GM23338 (cell line): ENCODE data around the gene ZFX. TPM values are rescaled to one million over a fixed set of nuclear protein-coding genes. Genes with fewer than 3 reads are reported as not detected.

Experiments used
- ATAC-seq: fragments of 200-7000 bp; cut with Tn5 transposase; 3 replicates; pipeline ENCODE4 v1.9.1; 2020
- DNase-seq: peaks from one replicate; pipeline ENCODE4 v3.0.0-alpha.2; 2015; ENCODE audit warnings: low spot score
- H2AFZ ChIP-seq: fragments of 200-600 bp; sonication (generic); 2 replicates; pipeline ENCODE4 v1.8.0; 2016; ENCODE audit warnings: antibody characterized with exemption, mild to moderate bottlenecking, moderate library complexity
- H3F3A ChIP-seq: fragments of 200-600 bp; sonication (generic); replicated peaks from 2 replicates; pipeline ENCODE4 v1.8.0; 2017; ENCODE audit warnings: antibody characterized with exemption, mixed run types, low read depth
- H3K27ac ChIP-seq: fragments of 200-600 bp; sonication (generic); 2 replicates; pipeline ENCODE4 v1.6.1; 2016; ENCODE audit warnings: low read depth
- H3K27me3 ChIP-seq: fragments of 200-600 bp; sonication (generic); 2 replicates; pipeline ENCODE4 v1.8.0; 2016; ENCODE audit warnings: mild to moderate bottlenecking, mixed run types, moderate library complexity; ENCODE audit not compliant: insufficient read depth
- H3K36me3 ChIP-seq: fragments of 200-600 bp; sonication (generic); 2 replicates; pipeline ENCODE4 v1.8.0; 2016; ENCODE audit warnings: mild to moderate bottlenecking; ENCODE audit not compliant: insufficient read depth
- H3K4me1 ChIP-seq: fragments of 200-600 bp; sonication (generic); 2 replicates; pipeline ENCODE4 v1.8.0; 2016; ENCODE audit warnings: mild to moderate bottlenecking, moderate library complexity; ENCODE audit not compliant: insufficient read depth
- H3K4me2 ChIP-seq: fragments of 200-600 bp; sonication (generic); 2 replicates; pipeline ENCODE4 v1.7.1; 2017; ENCODE audit warnings: mixed run types
- H3K4me3 ChIP-seq: fragments of 200-600 bp; sonication (generic); 2 replicates; pipeline ENCODE4 v1.6.1; 2016; ENCODE audit warnings: mixed run types
- H3K79me2 ChIP-seq: fragments of 200-600 bp; sonication (generic); replicated peaks from 2 replicates; pipeline ENCODE4 v1.8.0; 2017; ENCODE audit warnings: mild to moderate bottlenecking; ENCODE audit not compliant: insufficient read depth
- H3K9me2 ChIP-seq: fragments of 200-600 bp; sonication (generic); 2 replicates; pipeline ENCODE4 v1.8.0; 2017; ENCODE audit not compliant: insufficient read depth
- H4K20me1 ChIP-seq: fragments of 200-600 bp; sonication (generic); replicated peaks from 2 replicates; pipeline ENCODE4 v1.8.0; 2017; ENCODE audit warnings: mild to moderate bottlenecking; ENCODE audit not compliant: insufficient read depth
- H3K27ac Mint-ChIP-seq: 2 replicates; pipeline ENCODE4 v1.8.0; 2020; ENCODE audit warnings: inconsistent platforms, mild to moderate bottlenecking, moderate library complexity, mixed read lengths
- H3K27me3 Mint-ChIP-seq: 3 replicates; pipeline ENCODE4 v1.8.0; 2022; ENCODE audit warnings: low read depth, mild to moderate bottlenecking, moderate library complexity, mixed read lengths, inconsistent platforms; ENCODE audit not compliant: insufficient read depth, poor library complexity
- H3K36me3 Mint-ChIP-seq: 3 replicates; pipeline ENCODE4 v1.8.0; 2021; ENCODE audit warnings: low read depth, mild to moderate bottlenecking, inconsistent platforms, moderate library complexity, mixed read lengths
- H3K4me1 Mint-ChIP-seq: 3 replicates; pipeline ENCODE4 v1.8.0; 2020; ENCODE audit warnings: mild to moderate bottlenecking, inconsistent platforms, mixed read lengths
- H3K4me3 Mint-ChIP-seq: 3 replicates; pipeline ENCODE4 v1.8.0; 2021; ENCODE audit warnings: moderate library complexity, mild to moderate bottlenecking, inconsistent platforms, mixed read lengths
- H3K9me3 Mint-ChIP-seq: 3 replicates; pipeline ENCODE4 v1.8.0; 2020; ENCODE audit warnings: moderate library complexity, mild to moderate bottlenecking, inconsistent platforms, mixed read lengths
- CREB1 ChIP-seq: fragments of 250-450 bp; sonication (Bioruptor Pico); IDR thresholded peaks from 2 replicates; pipeline ENCODE4 v1.5.0; 2020; ENCODE audit warnings: low read depth, mild to moderate bottlenecking, moderate library complexity
- CTCF ChIP-seq, 2 experiments: fragments of 200-600 bp in 1 of 2; sonication (generic) in 1 of 2; conservative IDR thresholded peaks; 2 replicates each; pipeline versions ENCODE4 v1.5.1 to v1.6.1; 2016 to 2017; ENCODE audit warnings: antibody characterized with exemption in 2 of 2, low read depth in 2 of 2, mild to moderate bottlenecking in 2 of 2, moderate library complexity in 1 of 2
- EZH2 ChIP-seq: fragments of 200-600 bp; sonication (generic); IDR thresholded peaks from one replicate; pipeline ENCODE4 v1.8.0; 2017; ENCODE audit warnings: antibody characterized with exemption, mild to moderate bottlenecking, low read depth; ENCODE audit not compliant: unreplicated experiment
- EZH2phosphoT487 ChIP-seq: fragments of 200-600 bp; sonication (generic); IDR thresholded peaks from one replicate; pipeline ENCODE4 v1.8.1; 2018; ENCODE audit warnings: antibody characterized with exemption; ENCODE audit not compliant: unreplicated experiment
- JUNB ChIP-seq: IDR thresholded peaks from one replicate; pipeline ENCODE4 v1.6.1; 2016; ENCODE audit warnings: antibody characterized with exemption; ENCODE audit not compliant: unreplicated experiment
- NANOG ChIP-seq: IDR thresholded peaks from 2 replicates; pipeline ENCODE4 v1.6.1; 2016; ENCODE audit warnings: antibody characterized with exemption, borderline replicate concordance
- POLR2AphosphoS5 ChIP-seq: IDR thresholded peaks from 2 replicates; pipeline ENCODE4 v1.6.1; 2016; ENCODE audit warnings: antibody characterized with exemption, low read depth
- STAT1 ChIP-seq: IDR thresholded peaks from one replicate; pipeline ENCODE4 v1.6.1; 2016; ENCODE audit warnings: antibody characterized with exemption; ENCODE audit not compliant: unreplicated experiment
- ZNF114 ChIP-seq: fragments of 250-450 bp; sonication (Bioruptor Pico); IDR thresholded peaks from 2 replicates; pipeline ENCODE4 v1.5.0; 2020; ENCODE audit warnings: mild to moderate bottlenecking, moderate library complexity
- ZNF331 ChIP-seq: fragments of 250-450 bp; sonication (Bioruptor Pico); IDR thresholded peaks from 2 replicates; pipeline ENCODE4 v1.5.0; 2020; ENCODE audit warnings: low read depth, mild to moderate bottlenecking, moderate library complexity
- ZNF462 ChIP-seq: fragments of 250-450 bp; sonication (Bioruptor Pico); IDR thresholded peaks from 2 replicates; pipeline ENCODE4 v1.5.0; 2020; ENCODE audit warnings: mild to moderate bottlenecking, moderate library complexity
- polyA plus RNA-seq: library from polyadenylated mRNA; unstranded; fragments of >200 nt; fragmentation: Nextera tagmentation; extraction: Ambion mirVana; gene quantifications from 2 replicates; pipeline ENCODE4 v1.2.1, GENCODE V29; 2016
- total RNA-seq: library from RNA; depleted of rRNA; stranded (reverse); fragments of >200 nt; shearing (Covaris generic); gene quantifications from 2 replicates; pipeline ENCODE4 v1.2.3, GENCODE V29; 2014
- TF ChIP-seq, protein P1 (sequence below): IDR thresholded peaks from one replicate; pipeline ENCODE4 v1.6.1; 2018; ENCODE audit warnings: antibody characterized with exemption; ENCODE audit not compliant: unreplicated experiment
- TF ChIP-seq, protein P2 (sequence below): IDR thresholded peaks from 2 replicates; pipeline ENCODE4 v1.6.1; 2016; ENCODE audit warnings: antibody characterized with exemption

Gene ZFX
- total and polyA plus RNA-seq, 2 experiments from 2014 or later: 11.0 to 15.4 TPM

- Histone ChIP-seq H3K9me2 (no peaks in the 10 kb centered on the region), H4K20me1 (no peaks in the 10 kb centered on the region), H3K4me3 (no peak overlapping the region), H3K79me2 (peaks cover 9% of the 10 kb centered on the region), H3K27ac (no peak overlapping the region), H3K4me2 (0 out of 2 replicates have a peak overlapping the region, but pooled peaks have one; percentile 11), H3K27me3 (no peaks in the 10 kb centered on the region), H2AFZ (no peak overlapping the region), H3K36me3 (no peaks in the 10 kb centered on the region), H3F3A (peaks cover 6% of the 10 kb centered on the region; the same call in 1 of the 2 replicates), H3K4me1 (peaks cover 27% of the 10 kb centered on the region)
- ATAC-seq (no peak), DNase-seq (no peak)
- TF ChIP-seq EZH2phosphoT487 (no peak), ZNF114 (CRISPR knock-in tag) (no peak), CTCF (conservative IDR thresholded peaks at IDR 0.05; ENCODE audit: low read depth in 2 of 2) (no peak), STAT1 (no peak), JUNB (no peak), ZNF462 (CRISPR knock-in tag) (no peak), NANOG (no peak), CREB1 (CRISPR knock-in tag) (no peak), POLR2AphosphoS5 (no peak), ZNF331 (CRISPR knock-in tag) (no peak), EZH2 (no peak)
- TF ChIP-seq, protein P1, sequence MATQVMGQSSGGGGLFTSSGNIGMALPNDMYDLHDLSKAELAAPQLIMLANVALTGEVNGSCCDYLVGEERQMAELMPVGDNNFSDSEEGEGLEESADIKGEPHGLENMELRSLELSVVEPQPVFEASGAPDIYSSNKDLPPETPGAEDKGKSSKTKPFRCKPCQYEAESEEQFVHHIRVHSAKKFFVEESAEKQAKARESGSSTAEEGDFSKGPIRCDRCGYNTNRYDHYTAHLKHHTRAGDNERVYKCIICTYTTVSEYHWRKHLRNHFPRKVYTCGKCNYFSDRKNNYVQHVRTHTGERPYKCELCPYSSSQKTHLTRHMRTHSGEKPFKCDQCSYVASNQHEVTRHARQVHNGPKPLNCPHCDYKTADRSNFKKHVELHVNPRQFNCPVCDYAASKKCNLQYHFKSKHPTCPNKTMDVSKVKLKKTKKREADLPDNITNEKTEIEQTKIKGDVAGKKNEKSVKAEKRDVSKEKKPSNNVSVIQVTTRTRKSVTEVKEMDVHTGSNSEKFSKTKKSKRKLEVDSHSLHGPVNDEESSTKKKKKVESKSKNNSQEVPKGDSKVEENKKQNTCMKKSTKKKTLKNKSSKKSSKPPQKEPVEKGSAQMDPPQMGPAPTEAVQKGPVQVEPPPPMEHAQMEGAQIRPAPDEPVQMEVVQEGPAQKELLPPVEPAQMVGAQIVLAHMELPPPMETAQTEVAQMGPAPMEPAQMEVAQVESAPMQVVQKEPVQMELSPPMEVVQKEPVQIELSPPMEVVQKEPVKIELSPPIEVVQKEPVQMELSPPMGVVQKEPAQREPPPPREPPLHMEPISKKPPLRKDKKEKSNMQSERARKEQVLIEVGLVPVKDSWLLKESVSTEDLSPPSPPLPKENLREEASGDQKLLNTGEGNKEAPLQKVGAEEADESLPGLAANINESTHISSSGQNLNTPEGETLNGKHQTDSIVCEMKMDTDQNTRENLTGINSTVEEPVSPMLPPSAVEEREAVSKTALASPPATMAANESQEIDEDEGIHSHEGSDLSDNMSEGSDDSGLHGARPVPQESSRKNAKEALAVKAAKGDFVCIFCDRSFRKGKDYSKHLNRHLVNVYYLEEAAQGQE: no peak
- TF ChIP-seq, protein P2, sequence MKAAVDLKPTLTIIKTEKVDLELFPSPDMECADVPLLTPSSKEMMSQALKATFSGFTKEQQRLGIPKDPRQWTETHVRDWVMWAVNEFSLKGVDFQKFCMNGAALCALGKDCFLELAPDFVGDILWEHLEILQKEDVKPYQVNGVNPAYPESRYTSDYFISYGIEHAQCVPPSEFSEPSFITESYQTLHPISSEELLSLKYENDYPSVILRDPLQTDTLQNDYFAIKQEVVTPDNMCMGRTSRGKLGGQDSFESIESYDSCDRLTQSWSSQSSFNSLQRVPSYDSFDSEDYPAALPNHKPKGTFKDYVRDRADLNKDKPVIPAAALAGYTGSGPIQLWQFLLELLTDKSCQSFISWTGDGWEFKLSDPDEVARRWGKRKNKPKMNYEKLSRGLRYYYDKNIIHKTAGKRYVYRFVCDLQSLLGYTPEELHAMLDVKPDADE: no peak
- H3K9me3 Mint-ChIP-seq: no peaks in the 10 kb centered on the region
- no peak overlapping the region for H3K4me3 Mint-ChIP-seq
- H3K4me1 Mint-ChIP-seq: peaks cover 33% of the 10 kb centered on the region
- H3K36me3 Mint-ChIP-seq: peaks cover 2% of the 10 kb centered on the region; the same call in 2 of the 3 replicates
- H3K27ac Mint-ChIP-seq: no peak overlapping the region
- no peaks in the 10 kb centered on the region for H3K27me3 Mint-ChIP-seq
Observed at GRCh38 chrX:24146283-24146949, 3.1 kb upstream of the ZFX start.
